ENCODE data around the gene GPC1. TPM values are rescaled to one million over a fixed set of nuclear protein-coding genes. Genes with fewer than 3 reads are reported as not detected.
A peak's percentile ranks its signal among the peaks of the same experiment; 100 is the strongest.

The GPC1 gene
- total RNA-seq, 2 donors from 2014 or later, result 1.6 to 5.5 TPM

DNA sequence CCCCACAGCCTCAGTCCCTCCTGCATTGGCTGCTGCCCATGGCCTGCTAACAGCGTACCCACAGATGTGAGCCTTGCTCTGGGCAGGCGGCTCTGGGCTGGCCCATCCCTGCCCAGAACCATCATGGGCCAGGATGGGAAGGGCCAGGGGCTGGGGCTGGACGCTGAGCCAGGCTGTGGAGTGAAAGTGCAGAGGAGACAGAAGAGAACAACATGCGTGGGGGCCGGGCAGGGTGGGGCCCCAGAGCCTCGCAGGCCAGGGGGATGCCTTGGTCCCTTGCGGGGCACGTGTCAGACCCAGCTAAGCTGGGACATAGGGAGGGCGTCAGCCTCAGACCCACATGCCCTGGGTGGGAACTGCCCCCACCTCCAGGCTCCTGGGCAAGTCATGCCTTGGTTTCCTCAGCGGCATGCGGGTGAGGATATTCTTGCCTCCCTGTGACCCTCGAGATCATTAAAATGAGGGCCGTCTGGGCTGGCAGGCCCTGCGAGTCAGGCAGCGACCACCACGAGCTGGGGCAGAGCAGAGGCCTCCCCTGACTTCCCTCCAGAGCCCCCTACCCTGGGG is 27.3 kb downstream of the GPC1 start:
- Mint-ChIP-seq H3K27ac (no peak overlapping the region), H3K9me3 (no peaks in the 10 kb centered on the region), H3K36me3 (no peaks in the 10 kb centered on the region)
- no peak for ATAC-seq
- DNase-seq (ENCODE audit: low spot score in 2 of 2), result peak in 1 of 2 donors; percentile 30

DNA sequence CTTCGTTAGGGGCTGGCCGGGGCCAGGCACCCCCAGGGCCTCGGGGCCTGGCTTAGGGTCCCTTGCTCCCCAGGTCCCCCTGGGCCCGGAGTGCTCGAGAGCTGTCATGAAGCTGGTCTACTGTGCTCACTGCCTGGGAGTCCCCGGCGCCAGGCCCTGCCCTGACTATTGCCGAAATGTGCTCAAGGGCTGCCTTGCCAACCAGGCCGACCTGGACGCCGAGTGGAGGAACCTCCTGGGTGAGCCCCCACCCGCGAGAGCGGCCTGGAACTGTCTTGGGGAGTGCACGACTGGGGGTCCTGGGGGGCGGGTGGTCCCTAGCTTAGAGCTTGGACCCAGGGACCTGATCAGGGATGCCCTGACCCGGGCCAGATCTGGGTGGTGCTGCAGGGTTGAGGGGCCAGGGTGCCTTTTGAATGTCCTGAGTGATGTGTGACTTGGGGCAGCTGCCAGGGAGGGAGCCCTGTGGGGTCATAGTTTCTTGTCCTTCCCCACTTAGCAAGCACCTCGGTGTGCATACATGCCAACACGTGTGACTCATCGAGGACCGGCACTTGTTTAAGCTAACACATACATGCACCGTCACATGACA is 27.9 kb downstream of the GPC1 start:
- H3K27ac Mint-ChIP-seq, result no peak overlapping the region
- ATAC-seq (no peak), DNase-seq (ENCODE audit: low spot score in 2 of 2) (peak in 1 of 2 donors; percentile 53)
- no peaks in the 10 kb centered on the region for H3K9me3 Mint-ChIP-seq
- no peaks in the 10 kb centered on the region for H3K36me3 Mint-ChIP-seq

DNA sequence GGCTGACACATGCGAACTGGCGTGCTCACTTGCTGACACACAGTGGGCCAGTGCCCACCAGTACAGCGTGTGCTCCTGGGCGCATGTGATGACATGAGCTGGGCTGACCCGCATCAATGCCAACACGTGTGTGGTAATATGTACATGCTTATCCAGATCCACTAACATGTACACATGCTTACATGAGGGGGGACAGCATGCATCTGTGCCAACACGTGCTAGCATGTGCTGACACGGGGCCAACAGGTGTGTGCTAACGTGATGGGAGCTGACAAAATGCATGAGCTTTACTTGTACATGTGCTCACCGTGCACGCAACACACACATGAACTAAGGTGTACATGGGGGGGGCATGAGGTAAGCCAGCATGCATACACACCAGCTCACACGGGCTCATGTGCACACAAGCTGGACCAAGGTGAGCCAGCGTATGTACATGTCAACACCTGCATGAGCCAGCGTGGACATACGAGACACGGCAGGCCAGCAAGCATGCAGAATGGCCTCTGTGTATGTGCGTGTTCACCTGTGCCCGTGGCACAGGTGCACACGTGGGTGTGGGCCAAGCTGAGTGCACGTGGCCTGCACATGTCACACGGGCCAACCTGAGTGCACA is 28.5 kb downstream of the GPC1 start:
- DNase-seq (ENCODE audit: low spot score in 2 of 2) (peak; percentile 1 to 49), ATAC-seq (no peak)
- Mint-ChIP-seq H3K36me3 (no peaks in the 10 kb centered on the region), H3K9me3 (no peaks in the 10 kb centered on the region), H3K27ac (no peak overlapping the region)

DNA sequence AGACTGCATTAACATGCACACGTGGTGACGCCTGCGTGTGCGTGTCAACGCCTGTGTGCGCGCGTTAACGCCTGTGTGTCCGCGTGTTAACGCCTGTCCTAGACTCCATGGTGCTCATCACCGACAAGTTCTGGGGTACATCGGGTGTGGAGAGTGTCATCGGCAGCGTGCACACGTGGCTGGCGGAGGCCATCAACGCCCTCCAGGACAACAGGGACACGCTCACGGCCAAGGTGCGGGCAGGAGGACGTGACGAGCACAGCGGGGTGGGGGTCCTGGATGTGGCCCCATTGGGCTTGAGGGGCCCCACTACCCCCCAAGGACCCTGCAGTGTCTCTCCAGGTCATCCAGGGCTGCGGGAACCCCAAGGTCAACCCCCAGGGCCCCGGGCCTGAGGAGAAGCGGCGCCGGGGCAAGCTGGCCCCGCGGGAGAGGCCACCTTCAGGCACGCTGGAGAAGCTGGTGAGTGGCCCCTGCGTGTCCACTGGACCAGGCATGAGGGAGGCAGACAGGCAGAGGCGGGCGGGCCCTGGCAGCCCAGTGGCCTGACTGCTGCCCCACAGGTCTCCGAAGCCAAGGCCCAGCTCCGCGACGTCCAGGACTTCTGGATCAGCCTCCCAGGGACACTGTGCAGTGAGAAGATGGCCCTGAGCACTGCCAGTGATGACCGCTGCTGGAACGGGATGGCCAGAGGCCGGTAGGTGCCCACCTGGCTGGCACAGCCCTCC is 29.2 kb downstream of the GPC1 start:
- ATAC-seq (no peak), DNase-seq (ENCODE audit: low spot score in 2 of 2) (peak in 1 of 2 donors; percentile 45)
- Mint-ChIP-seq H3K27ac (no peak overlapping the region), H3K9me3 (no peaks in the 10 kb centered on the region), H3K36me3 (no peaks in the 10 kb centered on the region)

DNA sequence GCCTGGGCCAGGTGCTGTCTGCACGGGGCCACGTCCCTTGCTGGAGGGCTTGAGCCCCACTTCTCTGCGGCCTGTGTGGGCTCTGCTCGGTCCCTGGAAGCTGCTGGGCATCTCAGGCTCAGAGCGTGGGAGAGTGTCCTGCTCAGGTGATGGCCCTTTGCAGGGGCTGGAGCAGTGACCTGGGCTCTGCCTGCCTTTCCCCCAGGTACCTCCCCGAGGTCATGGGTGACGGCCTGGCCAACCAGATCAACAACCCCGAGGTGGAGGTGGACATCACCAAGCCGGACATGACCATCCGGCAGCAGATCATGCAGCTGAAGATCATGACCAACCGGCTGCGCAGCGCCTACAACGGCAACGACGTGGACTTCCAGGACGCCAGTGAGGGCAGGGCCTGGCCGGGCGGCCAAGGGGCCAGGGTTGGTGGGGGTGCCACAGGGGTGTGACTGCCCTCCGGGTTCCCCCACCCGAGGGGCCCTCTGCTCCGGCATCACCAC is 29.9 kb downstream of the GPC1 start:
- DNase-seq (ENCODE audit: low spot score in 2 of 2) (peak; percentile 1 to 53), ATAC-seq (no peak)
- no peak overlapping the region for H3K27ac Mint-ChIP-seq
- no peaks in the 10 kb centered on the region for H3K9me3 Mint-ChIP-seq
- no peaks in the 10 kb centered on the region for H3K36me3 Mint-ChIP-seq

DNA sequence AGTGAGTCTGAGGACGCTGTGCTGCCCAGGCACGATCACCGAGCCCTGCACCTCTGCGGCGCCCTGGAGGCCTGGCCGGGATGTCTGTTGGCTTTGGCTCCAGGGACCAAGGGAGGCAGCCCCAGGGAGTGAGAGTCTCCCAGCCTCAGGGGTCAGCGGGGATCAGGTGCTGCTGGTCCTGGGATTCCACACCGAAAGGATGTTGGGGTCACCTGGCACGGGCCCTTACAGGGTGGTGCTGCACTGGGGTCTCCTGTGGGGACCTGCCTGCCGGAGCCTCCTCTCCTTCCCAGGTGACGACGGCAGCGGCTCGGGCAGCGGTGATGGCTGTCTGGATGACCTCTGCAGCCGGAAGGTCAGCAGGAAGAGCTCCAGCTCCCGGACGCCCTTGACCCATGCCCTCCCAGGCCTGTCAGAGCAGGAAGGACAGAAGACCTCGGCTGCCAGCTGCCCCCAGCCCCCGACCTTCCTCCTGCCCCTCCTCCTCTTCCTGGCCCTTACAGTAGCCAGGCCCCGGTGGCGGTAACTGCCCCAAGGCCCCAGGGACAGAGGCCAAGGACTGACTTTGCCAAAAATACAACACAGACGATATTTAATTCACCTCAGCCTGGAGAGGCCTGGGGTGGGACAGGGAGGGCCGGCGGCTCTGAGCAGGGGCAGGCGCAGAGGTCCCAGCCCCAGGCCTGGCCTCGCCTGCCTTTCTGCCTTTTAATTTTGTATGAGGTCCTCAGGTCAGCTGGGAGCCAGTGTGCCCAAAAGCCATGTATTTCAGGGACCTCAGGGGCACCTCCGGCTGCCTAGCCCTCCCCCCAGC is 30.5 kb downstream of the GPC1 start:
- no peak overlapping the region for H3K27ac Mint-ChIP-seq
- DNase-seq (ENCODE audit: low spot score in 2 of 2), result peak in 1 of 2 donors; percentile 46
- no peaks in the 10 kb centered on the region for H3K36me3 Mint-ChIP-seq
- no peaks in the 10 kb centered on the region for H3K9me3 Mint-ChIP-seq
- no peak for ATAC-seq

DNA sequence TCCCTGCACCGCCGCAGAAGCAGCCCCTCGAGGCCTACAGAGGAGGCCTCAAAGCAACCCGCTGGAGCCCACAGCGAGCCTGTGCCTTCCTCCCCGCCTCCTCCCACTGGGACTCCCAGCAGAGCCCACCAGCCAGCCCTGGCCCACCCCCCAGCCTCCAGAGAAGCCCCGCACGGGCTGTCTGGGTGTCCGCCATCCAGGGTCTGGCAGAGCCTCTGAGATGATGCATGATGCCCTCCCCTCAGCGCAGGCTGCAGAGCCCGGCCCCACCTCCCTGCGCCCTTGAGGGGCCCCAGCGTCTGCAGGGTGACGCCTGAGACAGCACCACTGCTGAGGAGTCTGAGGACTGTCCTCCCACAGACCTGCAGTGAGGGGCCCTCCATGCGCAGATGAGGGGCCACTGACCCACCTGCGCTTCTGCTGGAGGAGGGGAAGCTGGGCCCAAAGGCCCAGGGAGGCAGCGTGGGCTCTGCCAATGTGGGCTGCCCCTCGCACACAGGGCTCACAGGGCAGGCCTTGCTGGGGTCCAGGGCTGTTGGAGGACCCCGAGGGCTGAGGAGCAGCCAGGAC is 31.2 kb downstream of the GPC1 start:
- no peaks in the 10 kb centered on the region for H3K36me3 Mint-ChIP-seq
- ATAC-seq, result no peak
- H3K9me3 Mint-ChIP-seq, result no peaks in the 10 kb centered on the region
- no peak overlapping the region for H3K27ac Mint-ChIP-seq
- peak; percentile 2 to 34 for DNase-seq (ENCODE audit: low spot score in 2 of 2)

DNA sequence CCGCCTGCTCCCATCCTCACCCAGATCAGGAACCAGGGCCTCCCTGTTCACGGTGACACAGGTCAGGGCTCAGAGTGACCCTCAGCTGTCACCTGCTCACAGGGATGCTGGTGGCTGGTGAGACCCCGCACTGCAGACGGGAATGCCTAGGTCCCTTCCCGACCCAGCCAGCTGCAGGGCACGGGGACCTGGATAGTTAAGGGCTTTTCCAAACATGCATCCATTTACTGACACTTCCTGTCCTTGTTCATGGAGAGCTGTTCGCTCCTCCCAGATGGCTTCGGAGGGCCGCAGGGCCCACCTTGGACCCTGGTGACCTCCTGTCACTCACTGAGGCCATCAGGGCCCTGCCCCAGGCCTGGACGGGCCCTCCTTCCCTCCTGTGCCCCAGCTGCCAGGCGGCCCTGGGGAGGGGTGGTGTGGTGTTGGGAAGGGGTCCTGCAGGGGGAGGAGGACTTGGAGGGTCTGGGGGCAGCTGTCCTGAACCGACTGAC is 31.7 kb downstream of the GPC1 start:
- H3K36me3 Mint-ChIP-seq, result no peaks in the 10 kb centered on the region
- no peak for ATAC-seq
- DNase-seq (ENCODE audit: low spot score in 2 of 2), result peak in 1 of 2 donors; percentile 28

DNA sequence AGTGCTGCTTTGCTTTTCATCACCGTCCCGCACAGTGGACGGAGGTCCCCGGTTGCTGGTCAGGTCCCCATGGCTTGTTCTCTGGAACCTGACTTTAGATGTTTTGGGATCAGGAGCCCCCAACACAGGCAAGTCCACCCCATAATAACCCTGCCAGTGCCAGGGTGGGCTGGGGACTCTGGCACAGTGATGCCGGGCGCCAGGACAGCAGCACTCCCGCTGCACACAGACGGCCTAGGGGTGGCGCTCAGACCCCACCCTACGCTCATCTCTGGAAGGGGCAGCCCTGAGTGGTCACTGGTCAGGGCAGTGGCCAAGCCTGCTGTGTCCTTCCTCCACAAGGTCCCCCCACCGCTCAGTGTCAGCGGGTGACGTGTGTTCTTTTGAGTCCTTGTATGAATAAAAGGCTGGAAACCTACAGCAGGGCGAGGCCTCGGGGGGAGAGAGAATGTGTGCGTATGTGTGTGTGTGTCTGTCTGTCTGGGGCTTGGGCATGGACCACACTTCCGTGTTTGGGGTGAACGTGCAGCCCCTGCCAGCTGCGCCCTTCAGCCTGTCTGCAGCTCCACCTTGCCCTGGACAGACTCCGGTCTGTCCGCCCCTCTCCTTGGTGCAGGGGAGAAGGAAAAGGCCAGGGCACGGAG is 32.3 kb downstream of the GPC1 start:
- DNase-seq (ENCODE audit: low spot score in 2 of 2), result peak in 1 of 2 donors; percentile 1
- no peak for ATAC-seq

More for the DNA sequence above, 31.7 kb downstream of the GPC1 start:
- Mint-ChIP-seq H3K9me3 (no peaks in the 10 kb centered on the region), H3K27ac (no peak overlapping the region)

DNA sequence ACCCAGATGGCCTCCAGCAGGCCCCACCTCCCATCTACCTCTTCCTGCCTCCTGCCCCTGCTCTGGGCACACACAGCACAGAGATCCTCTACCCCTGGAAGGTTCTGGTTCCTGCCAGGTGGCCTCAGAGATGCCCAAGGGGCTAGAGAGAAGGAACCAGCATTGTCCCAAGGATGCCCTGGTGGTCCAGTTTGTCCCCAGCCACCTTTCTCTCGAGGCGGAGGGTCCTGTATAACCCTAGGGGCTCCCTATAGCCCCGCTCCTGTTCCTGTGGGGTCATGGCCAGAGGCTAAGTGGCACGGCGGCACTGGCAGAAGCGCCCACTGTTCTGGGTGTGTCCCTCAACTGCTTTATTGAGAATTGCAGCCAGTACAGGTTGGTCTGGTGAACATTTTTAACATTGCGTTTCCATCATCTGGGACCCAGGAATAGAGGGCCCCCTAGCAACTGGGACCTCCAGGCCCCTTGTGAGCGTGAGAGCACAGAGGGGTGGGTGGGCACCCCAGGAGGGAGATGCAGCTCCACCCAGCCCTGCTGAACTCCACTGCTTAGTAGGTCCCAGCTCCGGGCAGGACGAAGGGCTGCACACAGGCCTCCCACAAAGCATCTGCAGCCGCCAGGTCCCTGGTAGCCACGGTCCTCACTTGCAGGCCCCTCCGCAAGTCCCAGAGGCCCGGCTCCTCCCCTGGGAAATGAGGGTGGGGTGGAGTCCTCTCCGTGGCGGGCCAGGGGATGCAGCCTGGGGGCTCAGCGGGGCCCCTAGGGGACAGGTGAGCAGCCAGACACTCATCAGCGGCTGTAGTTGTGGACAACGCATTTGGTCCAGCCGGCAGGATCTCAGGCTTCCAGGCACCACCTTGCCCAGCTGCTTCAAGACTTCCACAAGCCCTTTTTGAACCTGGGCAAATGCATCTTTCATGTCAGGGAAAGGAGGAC is 33.1 kb downstream of the GPC1 start:
- ATAC-seq (no peak), DNase-seq (ENCODE audit: low spot score in 2 of 2) (peak in 1 of 2 donors; percentile 3)
- Mint-ChIP-seq H3K9me3 (peaks cover 4 to 7% of the 10 kb centered on the region in 2 donors), H3K27ac (no peak overlapping the region), H3K36me3 (peaks cover 0 to 2% of the 10 kb centered on the region in 2 donors)

More for the DNA sequence above, 32.3 kb downstream of the GPC1 start:
- no peak overlapping the region for H3K27ac Mint-ChIP-seq
- H3K9me3 Mint-ChIP-seq, result no peaks in the 10 kb centered on the region
- H3K36me3 Mint-ChIP-seq, result no peaks in the 10 kb centered on the region

DNA sequence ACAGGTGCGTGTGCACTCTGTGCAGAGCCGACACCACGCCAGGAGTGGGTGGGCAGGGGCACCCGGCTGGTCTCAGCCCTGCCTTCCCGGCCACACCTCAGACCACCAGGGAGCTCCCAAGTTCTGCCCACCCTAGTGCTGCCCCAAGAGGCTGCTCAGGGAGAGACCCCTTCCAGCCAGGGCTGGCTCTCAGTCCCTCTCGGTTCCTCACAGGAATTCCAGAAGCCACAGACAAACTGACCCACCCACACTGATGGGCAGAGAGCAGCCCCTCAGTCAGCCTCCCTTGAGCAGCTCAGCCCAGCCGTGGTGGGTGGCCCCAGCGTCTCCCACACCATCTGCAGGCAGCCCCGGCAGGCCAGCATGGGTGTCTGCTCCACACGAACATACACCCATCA is 33.8 kb downstream of the GPC1 start:
- Mint-ChIP-seq H3K9me3 (peaks cover 7 to 10% of the 10 kb centered on the region in 2 donors), H3K36me3 (peaks cover 0 to 6% of the 10 kb centered on the region in 2 donors), H3K27ac (no peak overlapping the region)
- DNase-seq (ENCODE audit: low spot score in 2 of 2) (no peak), ATAC-seq (no peak)

DNA sequence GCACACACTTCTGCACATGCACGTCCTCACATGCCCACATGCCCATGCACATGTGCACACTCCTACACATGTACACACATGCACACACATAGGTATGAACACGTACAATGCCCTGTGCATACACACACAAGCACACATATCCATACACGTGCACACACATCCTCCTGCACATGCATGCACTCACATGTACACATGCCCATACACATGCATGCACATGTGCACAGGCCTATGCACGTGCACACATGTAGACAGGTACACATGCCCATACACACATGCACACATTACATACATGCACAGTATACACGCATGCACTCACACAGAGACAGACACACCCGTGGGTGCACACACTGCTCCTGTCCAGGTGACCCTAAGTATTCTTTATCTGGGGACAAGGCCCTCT is 34.3 kb downstream of the GPC1 start:
- DNase-seq (ENCODE audit: low spot score in 2 of 2), result no peak
- H3K9me3 Mint-ChIP-seq, result peaks cover 7 to 14% of the 10 kb centered on the region in 2 donors
- H3K36me3 Mint-ChIP-seq, result peaks cover 0 to 6% of the 10 kb centered on the region in 2 donors
- no peak for ATAC-seq
- no peak overlapping the region for H3K27ac Mint-ChIP-seq

DNA sequence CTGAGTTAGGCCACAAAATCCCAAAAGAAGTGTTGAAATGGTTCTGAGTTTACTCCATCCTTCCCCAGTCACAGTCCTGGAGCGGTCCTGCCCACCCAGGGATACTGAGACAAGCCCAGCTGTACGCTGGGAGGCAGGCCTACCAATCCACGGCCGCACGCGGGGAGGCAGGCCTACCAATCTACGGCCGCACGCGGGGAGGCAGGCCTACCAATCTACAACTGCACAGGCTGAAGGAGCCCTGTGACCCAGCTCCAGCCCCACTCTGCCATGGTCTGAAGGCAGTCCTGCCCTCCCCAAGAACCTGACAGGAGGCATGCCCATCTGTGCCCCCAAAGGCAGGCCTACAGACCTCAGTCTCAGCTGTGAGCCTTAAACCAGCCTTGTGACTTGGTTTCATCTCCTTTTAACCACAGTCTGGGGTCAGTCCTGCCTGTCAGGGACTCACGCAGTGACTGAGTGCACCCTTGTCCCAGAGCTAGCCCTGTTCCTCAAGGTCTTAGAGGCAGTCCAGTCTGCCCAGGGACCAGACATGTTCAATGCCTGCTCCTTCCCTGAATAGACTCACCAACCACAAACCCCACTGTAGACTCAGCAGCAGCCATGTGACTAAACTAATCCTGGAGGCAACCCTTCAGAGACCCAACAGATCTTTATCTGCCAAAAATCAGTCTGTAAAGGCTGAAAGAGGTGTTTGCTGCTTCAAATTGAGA is 36.8 kb downstream of the GPC1 start:
- ATAC-seq, result no peak

DNA sequence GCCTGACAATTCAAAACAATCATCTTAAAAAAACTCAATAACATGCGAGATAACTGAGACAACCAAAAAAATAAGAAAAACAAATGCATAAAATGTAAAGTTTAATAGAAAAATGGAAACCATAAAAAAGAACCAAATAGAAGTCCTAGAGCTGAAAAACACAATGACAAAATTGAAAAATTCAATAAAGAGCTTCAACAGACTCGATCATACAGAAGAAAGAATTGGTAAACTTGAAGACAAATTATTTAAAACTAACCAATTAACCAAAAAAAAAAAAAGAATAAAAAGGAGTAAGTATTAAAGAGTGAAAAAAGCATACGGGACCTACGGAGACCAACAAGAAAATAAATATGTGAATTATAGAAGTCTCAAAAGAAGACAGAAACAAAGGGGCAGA is 37.7 kb downstream of the GPC1 start:
- no peak overlapping the region for H3K27ac Mint-ChIP-seq
- ATAC-seq (no peak), DNase-seq (ENCODE audit: low spot score in 2 of 2) (no peak)
- peaks cover 0 to 6% of the 10 kb centered on the region in 2 donors for H3K36me3 Mint-ChIP-seq
- peaks cover 14 to 24% of the 10 kb centered on the region in 2 donors for H3K9me3 Mint-ChIP-seq

More for the DNA sequence above, 36.8 kb downstream of the GPC1 start:
- no peak overlapping the region for H3K27ac Mint-ChIP-seq
- peaks cover 0 to 6% of the 10 kb centered on the region in 2 donors for H3K36me3 Mint-ChIP-seq
- no peak for DNase-seq (ENCODE audit: low spot score in 2 of 2)
- peaks cover 14 to 24% of the 10 kb centered on the region in 2 donors for H3K9me3 Mint-ChIP-seq
